DND-41 (cell line): ENCODE measurements around the gene UBALD1.

Experiments used
- ATAC-seq: fragments of 200-7000 bp; cut with Tn5 transposase; 3 replicates; pipeline ENCODE4 v1.9.1; 2021; ENCODE audit warnings: low read depth; ENCODE audit not compliant: insufficient read depth
- DNase-seq: peaks from one replicate; pipeline ENCODE4 v3.0.0-alpha.2; 2020
- H2AFZ ChIP-seq: 2 replicates; pipeline ENCODE4 v1.6.0; 2012; ENCODE audit warnings: low read depth, low read length
- H3K27ac ChIP-seq: 2 replicates; pipeline ENCODE4 v1.5.1; 2012; ENCODE audit warnings: low read length, inconsistent platforms
- H3K27me3 ChIP-seq: fragments of 200-600 bp; sonication (generic); 2 replicates; pipeline ENCODE4 v1.6.0; 2012; ENCODE audit warnings: low read length, mild to moderate bottlenecking, inconsistent platforms; ENCODE audit not compliant: insufficient read depth, poor library complexity
- H3K36me3 ChIP-seq: 2 replicates; pipeline ENCODE4 v1.5.1; 2012; ENCODE audit warnings: low read length, inconsistent platforms; ENCODE audit not compliant: insufficient read depth
- H3K4me1 ChIP-seq: 2 replicates; pipeline ENCODE4 v1.5.1; 2012; ENCODE audit warnings: mild to moderate bottlenecking, low read length; ENCODE audit not compliant: insufficient read depth
- H3K4me2 ChIP-seq: 2 replicates; pipeline ENCODE4 v1.6.0; 2012; ENCODE audit warnings: mild to moderate bottlenecking, moderate library complexity, low read length, inconsistent platforms; ENCODE audit not compliant: insufficient read depth
- H3K4me3 ChIP-seq, 2 experiments: fragments of 200-600 bp in 1 of 2; shearing (Covaris generic) in 1 of 2; 2 replicates each; pipeline ENCODE4 v1.5.1; 2012 to 2016; ENCODE audit warnings: inconsistent platforms in 2 of 2, low read length in 2 of 2, mild to moderate bottlenecking in 2 of 2, low read depth in 1 of 2, moderate library complexity in 1 of 2
- H3K79me2 ChIP-seq: 2 replicates; pipeline ENCODE4 v1.6.0; 2012; ENCODE audit warnings: low read length, inconsistent platforms; ENCODE audit not compliant: insufficient read depth
- H3K9ac ChIP-seq: 2 replicates; pipeline ENCODE4 v1.6.0; 2012; ENCODE audit warnings: low read depth, mild to moderate bottlenecking, inconsistent platforms, low read length, moderate library complexity
- H3K9me3 ChIP-seq: 2 replicates; pipeline ENCODE4 v1.5.1; 2012; ENCODE audit warnings: low read length, moderate library complexity, mild to moderate bottlenecking, inconsistent platforms; ENCODE audit not compliant: insufficient read depth, severe bottlenecking
- H4K20me1 ChIP-seq: 2 replicates; pipeline ENCODE4 v1.6.0; 2012; ENCODE audit warnings: low read length; ENCODE audit not compliant: insufficient read depth
- EZH2 ChIP-seq: IDR thresholded peaks from 3 replicates; pipeline ENCODE4 v1.6.1; 2012; ENCODE audit warnings: borderline replicate concordance, low read depth, mild to moderate bottlenecking, moderate library complexity, low read length, inconsistent platforms; ENCODE audit not compliant: severe bottlenecking
- TF ChIP-seq, protein P1 (sequence below): IDR thresholded peaks from 2 replicates; pipeline ENCODE4 v1.5.1; 2012; ENCODE audit warnings: borderline replicate concordance, low read length, moderate library complexity, mild to moderate bottlenecking; ENCODE audit not compliant: poor library complexity, severe bottlenecking; ENCODE audit errors: extremely low read depth

The UBALD1 gene

DNA sequence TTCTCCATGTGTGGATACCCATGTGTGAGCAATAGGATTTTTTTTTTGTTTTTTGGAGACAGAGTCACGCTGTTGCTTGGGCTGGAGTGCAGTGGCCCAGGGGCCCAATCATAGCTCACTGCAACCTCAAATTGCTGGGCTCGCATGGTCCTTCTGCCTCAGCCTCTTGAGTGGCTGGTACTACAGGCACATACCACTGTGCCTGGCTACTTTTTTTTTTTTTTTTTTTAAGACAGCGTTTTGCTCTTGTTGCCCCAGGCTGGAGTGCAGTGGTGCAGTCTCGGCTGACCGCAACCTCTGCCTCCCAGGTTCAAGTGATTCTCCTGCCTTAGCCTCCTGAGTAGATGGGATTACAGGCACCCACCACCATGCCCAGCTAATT is 26.6 kb upstream of the UBALD1 start:
- no peaks in the 10 kb centered on the region for H3K4me1 ChIP-seq
- no peak overlapping the region for H2AFZ ChIP-seq
- no peak overlapping the region for H3K4me2 ChIP-seq
- peaks cover 62% of the 10 kb centered on the region for H4K20me1 ChIP-seq
- TF ChIP-seq EZH2 = no peak
- TF ChIP-seq, protein P1, sequence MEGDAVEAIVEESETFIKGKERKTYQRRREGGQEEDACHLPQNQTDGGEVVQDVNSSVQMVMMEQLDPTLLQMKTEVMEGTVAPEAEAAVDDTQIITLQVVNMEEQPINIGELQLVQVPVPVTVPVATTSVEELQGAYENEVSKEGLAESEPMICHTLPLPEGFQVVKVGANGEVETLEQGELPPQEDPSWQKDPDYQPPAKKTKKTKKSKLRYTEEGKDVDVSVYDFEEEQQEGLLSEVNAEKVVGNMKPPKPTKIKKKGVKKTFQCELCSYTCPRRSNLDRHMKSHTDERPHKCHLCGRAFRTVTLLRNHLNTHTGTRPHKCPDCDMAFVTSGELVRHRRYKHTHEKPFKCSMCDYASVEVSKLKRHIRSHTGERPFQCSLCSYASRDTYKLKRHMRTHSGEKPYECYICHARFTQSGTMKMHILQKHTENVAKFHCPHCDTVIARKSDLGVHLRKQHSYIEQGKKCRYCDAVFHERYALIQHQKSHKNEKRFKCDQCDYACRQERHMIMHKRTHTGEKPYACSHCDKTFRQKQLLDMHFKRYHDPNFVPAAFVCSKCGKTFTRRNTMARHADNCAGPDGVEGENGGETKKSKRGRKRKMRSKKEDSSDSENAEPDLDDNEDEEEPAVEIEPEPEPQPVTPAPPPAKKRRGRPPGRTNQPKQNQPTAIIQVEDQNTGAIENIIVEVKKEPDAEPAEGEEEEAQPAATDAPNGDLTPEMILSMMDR = no peak
- no peak for DNase-seq
- no peak overlapping the region for H3K27ac ChIP-seq
- H3K9me3 ChIP-seq = no peaks in the 10 kb centered on the region
- H3K4me3 ChIP-seq = no peak overlapping the region
- peaks cover 17% of the 10 kb centered on the region for H3K36me3 ChIP-seq
- peaks cover 90% of the 10 kb centered on the region for H3K79me2 ChIP-seq
- H3K27me3 ChIP-seq = no peaks in the 10 kb centered on the region
- no peak overlapping the region for H3K9ac ChIP-seq
- no peak for ATAC-seq

DNA sequence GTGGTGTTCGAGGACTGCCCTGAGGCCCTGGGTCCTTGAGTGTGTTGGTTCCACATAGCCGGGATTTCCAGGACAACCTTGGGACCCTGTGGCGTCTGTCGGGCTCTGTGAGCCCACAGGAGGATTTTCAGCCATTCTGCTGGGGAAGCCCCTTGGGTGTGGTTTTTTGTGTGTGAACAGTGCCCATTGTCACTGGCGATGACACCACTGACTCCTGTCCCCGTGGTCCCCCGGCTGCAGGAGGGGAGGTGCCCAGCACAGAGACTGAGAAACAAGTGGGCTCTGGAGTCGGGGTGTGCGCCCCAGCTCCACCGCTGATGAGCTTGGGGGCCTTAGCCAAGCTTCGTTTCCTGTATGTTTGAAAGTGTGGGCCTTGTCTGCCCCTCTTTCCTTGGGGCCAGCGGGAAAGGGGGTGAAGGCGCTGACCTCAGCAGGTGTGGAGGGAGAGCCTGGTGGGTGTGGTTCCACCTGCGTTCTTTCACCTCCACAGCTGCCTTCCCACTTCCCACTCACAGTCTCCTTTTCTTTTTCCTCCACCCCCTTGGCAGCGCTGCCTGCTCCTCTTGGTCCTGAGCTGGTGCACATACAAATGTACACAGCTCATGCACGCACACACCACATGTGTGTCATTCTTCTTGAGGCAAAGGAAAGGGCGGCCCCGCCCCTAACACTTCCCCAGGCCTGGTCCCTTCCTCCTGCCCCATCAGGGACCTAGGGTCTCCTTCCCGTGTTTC is 26.1 kb upstream of the UBALD1 start:
- no peaks in the 10 kb centered on the region for H3K9me3 ChIP-seq
- no peak for DNase-seq
- H3K27ac ChIP-seq = no peak overlapping the region
- peaks cover 90% of the 10 kb centered on the region for H3K79me2 ChIP-seq
- no peaks in the 10 kb centered on the region for H3K4me1 ChIP-seq
- no peaks in the 10 kb centered on the region for H3K27me3 ChIP-seq
- no peak for ATAC-seq
- H3K4me3 ChIP-seq = no peak overlapping the region
- H2AFZ ChIP-seq = no peak overlapping the region
- peaks cover 59% of the 10 kb centered on the region for H4K20me1 ChIP-seq
- H3K9ac ChIP-seq = no peak overlapping the region
- peaks cover 16% of the 10 kb centered on the region for H3K36me3 ChIP-seq
- TF ChIP-seq, protein P1 = no peak
- TF ChIP-seq EZH2 = no peak
- H3K4me2 ChIP-seq = no peak overlapping the region

DNA sequence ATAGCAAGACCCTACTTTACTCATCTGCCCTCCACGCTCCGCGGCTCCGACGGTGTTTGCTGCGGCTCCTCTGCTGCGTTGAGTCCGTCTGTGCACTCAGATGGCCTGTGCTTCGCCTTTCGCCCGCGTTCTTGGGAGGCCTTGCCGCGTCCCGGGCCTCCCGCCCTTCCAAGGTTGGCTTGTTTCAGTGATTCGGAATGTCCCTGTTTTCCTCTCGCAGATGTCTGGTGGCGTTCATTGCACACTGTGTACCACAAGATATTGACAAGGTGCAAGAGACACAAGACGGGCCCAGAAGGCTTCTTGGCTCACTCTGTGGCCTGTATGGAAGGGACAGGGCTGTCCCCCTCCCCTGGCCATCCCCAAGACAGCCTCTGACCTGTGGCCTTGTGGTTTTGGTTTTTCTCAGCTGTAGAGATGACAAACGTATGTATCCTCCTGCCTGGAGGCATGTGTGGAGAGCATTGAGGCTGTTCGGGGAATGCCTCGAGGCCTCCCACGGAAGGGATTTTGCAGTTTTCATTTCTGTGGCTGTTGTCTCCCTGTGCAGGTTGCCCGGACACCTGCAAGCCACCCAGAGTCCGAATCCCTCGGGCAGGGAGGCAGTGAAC is 25.3 kb upstream of the UBALD1 start:
- Histone ChIP-seq H3K79me2 (peaks cover 85% of the 10 kb centered on the region), H3K9me3 (no peaks in the 10 kb centered on the region), H2AFZ (no peak overlapping the region), H3K4me1 (no peaks in the 10 kb centered on the region), H3K4me3 (no peak overlapping the region), H4K20me1 (peaks cover 53% of the 10 kb centered on the region), H3K4me2 (no peak overlapping the region), H3K36me3 (peaks cover 14% of the 10 kb centered on the region), H3K27me3 (no peaks in the 10 kb centered on the region), H3K27ac (no peak overlapping the region), H3K9ac (no peak overlapping the region)
- TF ChIP-seq EZH2 = no peak
- TF ChIP-seq, protein P1 = no peak
- ATAC-seq (no peak), DNase-seq (no peak)
